MM.1S (cell line): Measurements from ENCODE around the gene CUBN.

Source experiments
- EZH2 ChIP-seq: fragments of 300-600 bp; sonication (generic); optimal IDR thresholded peaks from 2 replicates; pipeline ENCODE3; 2017; ENCODE audit warnings: low read depth, mild to moderate bottlenecking, antibody characterized with exemption, low read length, mixed read lengths
- EZH2phosphoT487 ChIP-seq: fragments of 300-600 bp; sonication (generic); IDR thresholded peaks from 2 replicates; pipeline ENCODE4 v1.6.1; 2018; ENCODE audit warnings: antibody characterized with exemption, low read length
- TF ChIP-seq, protein P1 (sequence below): fragments of 300-600 bp; sonication (generic); IDR thresholded peaks from 2 replicates; pipeline ENCODE4 v1.5.1; 2016; ENCODE audit warnings: antibody characterized with exemption, low read length, mixed read lengths

- no peak for TF ChIP-seq EZH2
- TF ChIP-seq, protein P1, sequence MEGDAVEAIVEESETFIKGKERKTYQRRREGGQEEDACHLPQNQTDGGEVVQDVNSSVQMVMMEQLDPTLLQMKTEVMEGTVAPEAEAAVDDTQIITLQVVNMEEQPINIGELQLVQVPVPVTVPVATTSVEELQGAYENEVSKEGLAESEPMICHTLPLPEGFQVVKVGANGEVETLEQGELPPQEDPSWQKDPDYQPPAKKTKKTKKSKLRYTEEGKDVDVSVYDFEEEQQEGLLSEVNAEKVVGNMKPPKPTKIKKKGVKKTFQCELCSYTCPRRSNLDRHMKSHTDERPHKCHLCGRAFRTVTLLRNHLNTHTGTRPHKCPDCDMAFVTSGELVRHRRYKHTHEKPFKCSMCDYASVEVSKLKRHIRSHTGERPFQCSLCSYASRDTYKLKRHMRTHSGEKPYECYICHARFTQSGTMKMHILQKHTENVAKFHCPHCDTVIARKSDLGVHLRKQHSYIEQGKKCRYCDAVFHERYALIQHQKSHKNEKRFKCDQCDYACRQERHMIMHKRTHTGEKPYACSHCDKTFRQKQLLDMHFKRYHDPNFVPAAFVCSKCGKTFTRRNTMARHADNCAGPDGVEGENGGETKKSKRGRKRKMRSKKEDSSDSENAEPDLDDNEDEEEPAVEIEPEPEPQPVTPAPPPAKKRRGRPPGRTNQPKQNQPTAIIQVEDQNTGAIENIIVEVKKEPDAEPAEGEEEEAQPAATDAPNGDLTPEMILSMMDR, result no peak
- no peak for TF ChIP-seq EZH2phosphoT487
Observed at GRCh38 chr10:17125206-17125893, 4.3 kb downstream of the CUBN start.
